ENCODE data around the gene LAMC2.

GRCh38 chr1:183209533-183210158 lies 23.6 kb downstream of the LAMC2 start:
- no peak for TF ChIP-seq CTCF (conservative IDR thresholded peaks at IDR 0.05 in 1 of 2, IDR thresholded peaks at IDR 0.05 in 1 of 2; ENCODE audit: low read depth in 1 of 2, low read length in 2 of 2)
- TF ChIP-seq EZH2 (IDR thresholded peaks at IDR 0.05; ENCODE audit: low read length, missing control alignments): no peak
